PFSK-1 (cell line): ENCODE results near the gene ECD.

Experiments
- FOXP2 ChIP-seq: optimal IDR thresholded peaks from 2 replicates; pipeline ENCODE3; 2011; ENCODE audit warnings: borderline replicate concordance, control low read depth, inconsistent platforms; ENCODE audit not compliant: insufficient read depth; ENCODE audit errors: extremely low read length, extremely low read depth
- POLR2AphosphoS5 ChIP-seq: IDR thresholded peaks from 2 replicates; pipeline ENCODE4 v1.6.1; 2012; ENCODE audit warnings: low read depth, mild to moderate bottlenecking, control low read depth, low read length, moderate library complexity
- SIN3A ChIP-seq: IDR thresholded peaks from 2 replicates; pipeline ENCODE4 v1.6.1; 2012; ENCODE audit warnings: mild to moderate bottlenecking, low read length, moderate library complexity, borderline replicate concordance; ENCODE audit not compliant: insufficient read depth
- TAF1 ChIP-seq: IDR thresholded peaks from 2 replicates; pipeline ENCODE4 v1.6.1; 2012; ENCODE audit warnings: low read length, control low read depth, borderline replicate concordance; ENCODE audit not compliant: insufficient read depth
- TF ChIP-seq, protein P1 (sequence below), 2 experiments: IDR thresholded peaks; 2 replicates each; pipeline versions ENCODE4 v1.6.1 to v1.8.0; 2011 to 2012; ENCODE audit warnings: low read depth in 2 of 2, low read length in 2 of 2, control low read depth in 1 of 2, inconsistent platforms in 1 of 2, mild to moderate bottlenecking in 1 of 2, moderate library complexity in 1 of 2; ENCODE audit not compliant: insufficient read depth in 1 of 2

ECD gene

DNA sequence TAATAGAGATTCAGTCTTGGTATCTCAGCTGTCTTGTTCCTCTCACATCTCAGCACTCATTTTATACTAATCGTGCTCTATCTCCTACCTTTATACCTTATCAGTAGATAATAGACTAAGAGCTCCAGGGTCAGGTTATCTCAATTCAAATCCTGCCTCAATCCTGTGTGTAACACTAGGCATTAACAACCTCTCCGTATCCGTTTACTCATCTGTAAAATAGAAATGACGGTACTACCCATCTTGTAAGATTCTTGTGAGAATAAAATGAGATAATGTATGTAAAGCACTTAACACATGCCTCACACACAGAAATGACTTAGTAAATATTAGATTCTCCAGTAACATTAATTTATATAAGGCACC, 70.5 kb downstream of the ECD start:
- TF ChIP-seq TAF1 = no peak

DNA sequence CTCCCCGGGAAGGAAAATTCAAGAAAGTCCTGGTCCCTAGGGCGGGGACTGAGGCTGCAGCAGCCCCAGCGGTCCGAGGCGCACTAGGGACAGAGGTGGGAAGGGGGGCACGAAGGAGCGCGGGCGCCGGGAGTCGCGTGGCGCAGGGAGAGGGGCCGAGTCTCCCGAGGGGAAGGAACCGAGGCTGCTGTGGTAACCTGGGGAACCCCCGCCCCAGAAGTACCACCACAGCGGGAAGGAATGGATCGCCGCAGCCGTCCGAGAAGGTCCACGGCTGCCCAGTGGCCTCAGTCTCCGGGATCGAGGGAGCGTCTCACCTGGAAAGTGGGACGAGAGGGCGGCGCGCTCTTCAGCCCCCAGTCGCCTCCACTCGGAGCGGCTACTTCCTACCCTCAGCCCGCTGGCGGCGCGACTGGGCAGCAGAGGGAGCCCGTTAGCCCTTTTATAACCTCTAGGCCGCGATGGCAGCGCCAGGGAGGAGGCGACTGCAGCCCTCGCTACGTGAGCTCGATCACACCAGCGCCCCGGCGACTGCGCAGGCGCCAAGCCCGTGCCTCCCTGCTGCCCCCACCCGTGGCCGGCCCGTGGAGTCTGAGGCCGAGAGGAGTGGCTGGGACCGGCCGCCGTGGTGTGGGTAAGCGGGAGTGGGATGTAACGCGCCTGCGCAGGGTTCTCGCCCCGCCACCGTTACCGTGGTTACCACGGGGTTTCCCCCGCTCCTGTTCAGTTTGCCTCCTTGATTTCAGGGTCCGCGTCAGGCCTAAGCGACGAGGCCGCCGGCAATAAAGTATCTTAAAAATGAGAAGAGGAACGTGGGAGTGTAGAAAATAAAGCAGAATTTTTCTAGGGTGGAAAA, 71.1 kb downstream of the ECD start, which contains the start of gene P4HA1:
Gene P4HA1 (minus strand): TSS at position 418 of the 856 bp plus-strand sequence. CDS start 21,983 bp downstream, outside the sequence.
- no peak; the same call in 1 of the 2 replicates for TF ChIP-seq SIN3A
- TF ChIP-seq POLR2AphosphoS5 = peak; percentile 98
- TF ChIP-seq FOXP2 = peak; percentile 49
- TF ChIP-seq TAF1 = peak; percentile 95
- TF ChIP-seq, protein P1, sequence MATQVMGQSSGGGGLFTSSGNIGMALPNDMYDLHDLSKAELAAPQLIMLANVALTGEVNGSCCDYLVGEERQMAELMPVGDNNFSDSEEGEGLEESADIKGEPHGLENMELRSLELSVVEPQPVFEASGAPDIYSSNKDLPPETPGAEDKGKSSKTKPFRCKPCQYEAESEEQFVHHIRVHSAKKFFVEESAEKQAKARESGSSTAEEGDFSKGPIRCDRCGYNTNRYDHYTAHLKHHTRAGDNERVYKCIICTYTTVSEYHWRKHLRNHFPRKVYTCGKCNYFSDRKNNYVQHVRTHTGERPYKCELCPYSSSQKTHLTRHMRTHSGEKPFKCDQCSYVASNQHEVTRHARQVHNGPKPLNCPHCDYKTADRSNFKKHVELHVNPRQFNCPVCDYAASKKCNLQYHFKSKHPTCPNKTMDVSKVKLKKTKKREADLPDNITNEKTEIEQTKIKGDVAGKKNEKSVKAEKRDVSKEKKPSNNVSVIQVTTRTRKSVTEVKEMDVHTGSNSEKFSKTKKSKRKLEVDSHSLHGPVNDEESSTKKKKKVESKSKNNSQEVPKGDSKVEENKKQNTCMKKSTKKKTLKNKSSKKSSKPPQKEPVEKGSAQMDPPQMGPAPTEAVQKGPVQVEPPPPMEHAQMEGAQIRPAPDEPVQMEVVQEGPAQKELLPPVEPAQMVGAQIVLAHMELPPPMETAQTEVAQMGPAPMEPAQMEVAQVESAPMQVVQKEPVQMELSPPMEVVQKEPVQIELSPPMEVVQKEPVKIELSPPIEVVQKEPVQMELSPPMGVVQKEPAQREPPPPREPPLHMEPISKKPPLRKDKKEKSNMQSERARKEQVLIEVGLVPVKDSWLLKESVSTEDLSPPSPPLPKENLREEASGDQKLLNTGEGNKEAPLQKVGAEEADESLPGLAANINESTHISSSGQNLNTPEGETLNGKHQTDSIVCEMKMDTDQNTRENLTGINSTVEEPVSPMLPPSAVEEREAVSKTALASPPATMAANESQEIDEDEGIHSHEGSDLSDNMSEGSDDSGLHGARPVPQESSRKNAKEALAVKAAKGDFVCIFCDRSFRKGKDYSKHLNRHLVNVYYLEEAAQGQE (IDR thresholded peaks at IDR 0.05; ENCODE audit: insufficient read depth in 1 of 2, low read depth in 2 of 2, low read length in 2 of 2) = peak in 1 of 2 experiments; percentile 61; a peak in 2 of 4 replicates

DNA sequence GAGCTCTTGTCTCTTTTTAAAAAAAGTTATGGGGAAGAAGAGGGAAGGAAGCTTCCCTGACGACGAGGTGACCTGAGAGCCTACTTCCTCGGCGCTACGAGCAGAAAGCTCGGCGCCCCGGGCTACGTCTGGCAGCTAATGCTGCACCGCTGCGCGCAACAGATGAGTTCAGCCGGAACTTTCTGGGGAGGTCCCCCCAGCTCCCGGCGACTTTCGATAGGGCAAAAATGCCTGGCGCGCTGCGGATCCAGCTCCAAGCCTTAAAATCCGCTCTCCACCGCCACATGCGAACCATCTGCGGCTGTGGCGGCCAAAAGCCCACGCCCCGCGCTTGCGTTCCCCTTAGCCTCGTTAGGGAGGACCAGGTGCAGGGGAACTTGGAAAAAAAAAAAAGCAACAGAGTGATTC, 71.8 kb downstream of the ECD start:
- TF ChIP-seq FOXP2 (no peak), POLR2AphosphoS5 (no peak), SIN3A (no peak), TAF1 (no peak)
- TF ChIP-seq, protein P1 (IDR thresholded peaks at IDR 0.05; ENCODE audit: insufficient read depth in 1 of 2, low read depth in 2 of 2, low read length in 2 of 2) = no peak

DNA sequence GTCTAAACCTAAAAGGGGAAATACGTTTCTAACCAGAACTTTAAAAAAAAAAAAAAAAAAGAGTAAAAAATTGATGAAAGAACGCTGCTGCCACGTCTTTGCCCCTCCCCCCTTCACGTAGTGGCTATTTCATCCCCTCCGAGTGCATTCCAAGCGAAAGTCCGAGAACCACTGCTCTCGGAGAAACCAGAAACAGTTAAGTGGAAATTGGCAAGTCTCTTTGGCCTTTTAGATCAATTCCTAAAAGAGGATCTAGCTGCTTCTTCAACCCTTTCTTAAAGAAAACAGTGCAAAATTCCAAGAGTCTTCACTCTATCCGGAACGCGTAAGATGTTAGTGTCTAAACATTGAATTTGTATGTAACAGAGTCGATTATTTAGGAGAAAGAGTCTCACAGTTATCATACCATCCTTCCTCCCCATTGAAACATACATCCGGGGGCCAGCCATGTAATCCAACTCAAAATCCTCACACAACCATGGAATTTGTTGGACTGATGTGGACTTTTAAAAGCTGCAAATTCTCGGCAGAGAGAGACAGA, 72.3 kb downstream of the ECD start:
- TF ChIP-seq TAF1 (peak; percentile 46; the same call in 1 of the 2 replicates), FOXP2 (no peak), SIN3A (no peak), POLR2AphosphoS5 (no peak; the same call in 1 of the 2 replicates)
- TF ChIP-seq, protein P1 (IDR thresholded peaks at IDR 0.05; ENCODE audit: insufficient read depth in 1 of 2, low read depth in 2 of 2, low read length in 2 of 2) = no peak

DNA sequence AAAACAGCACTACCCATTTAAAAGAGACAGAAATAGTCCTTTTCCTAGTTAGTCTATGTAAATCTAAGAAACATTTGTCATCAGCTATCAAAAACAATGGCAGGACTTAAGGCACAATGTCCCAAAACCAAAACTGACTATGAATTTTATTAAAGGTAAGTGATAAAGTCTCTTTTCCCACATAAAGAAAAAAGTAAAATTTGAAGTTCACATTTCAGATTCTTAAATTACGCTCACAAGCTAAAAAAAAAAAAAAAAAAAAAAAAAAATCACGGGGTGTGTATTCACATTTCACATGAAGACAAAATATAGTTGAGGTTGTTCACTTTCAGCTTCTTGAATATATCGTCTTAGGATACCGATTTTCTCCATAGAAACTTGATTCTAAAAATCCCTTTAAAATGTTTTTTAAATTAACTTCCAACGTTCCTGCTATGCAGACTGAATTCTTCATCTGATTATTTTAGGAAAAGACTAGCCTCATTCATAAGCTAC, 72.8 kb downstream of the ECD start:
- TF ChIP-seq POLR2AphosphoS5 (no peak), TAF1 (no peak), SIN3A (no peak), FOXP2 (no peak)
- TF ChIP-seq, protein P1 (IDR thresholded peaks at IDR 0.05; ENCODE audit: insufficient read depth in 1 of 2, low read depth in 2 of 2, low read length in 2 of 2) = no peak
